Bone marrow (tissue), 2 donors: Measurements from ENCODE around the gene LUC7L.

Experiments used
- DNase-seq, 2 donors: peaks; one replicate each; lab custom pipeline; 2025; lab: John Stamatoyannopoulos, UW

The LUC7L gene

GRCh38 chr16:140175-140857 is 88.9 kb downstream of the LUC7L start:
- no peak for DNase-seq
